Liver (tissue), 9 donors: ENCODE results near the gene RAB11FIP5. TPM values are rescaled to one million over a fixed set of nuclear protein-coding genes. Genes with fewer than 3 reads are reported as not detected.

Source experiments
- DNase-seq: peaks from one replicate; pipeline ENCODE4 v3.0.0-alpha.2; 2017; ENCODE audit warnings: low spot score
- H3K27ac ChIP-seq, 2 donors: one replicate each; pipeline ENCODE4 v1.7.0; 2013; ENCODE audit warnings: inconsistent platforms in 2 of 2, low read length in 2 of 2, control low read depth in 1 of 2, low read depth in 1 of 2, mild to moderate bottlenecking in 1 of 2
- H3K27me3 ChIP-seq, 4 donors: one replicate each; pipeline versions ENCODE4 v1.6.1 to v1.7.0; 2013; ENCODE audit warnings: low read length in 3 of 4, inconsistent platforms in 1 of 4, mild to moderate bottlenecking in 1 of 4, moderate library complexity in 1 of 4; ENCODE audit not compliant: control insufficient read depth in 4 of 4, insufficient read depth in 4 of 4
- H3K36me3 ChIP-seq, 4 donors: one replicate each; pipeline versions ENCODE4 v1.6.1 to v1.7.0; 2013; ENCODE audit warnings: low read length in 3 of 4, mild to moderate bottlenecking in 3 of 4, low read depth in 1 of 4, moderate library complexity in 1 of 4; ENCODE audit not compliant: control insufficient read depth in 4 of 4, insufficient read depth in 3 of 4
- H3K4me1 ChIP-seq, 4 donors: one replicate each; pipeline versions ENCODE4 v1.6.1 to v1.7.0; 2013; ENCODE audit warnings: low read length in 3 of 4, mild to moderate bottlenecking in 3 of 4, moderate library complexity in 1 of 4; ENCODE audit not compliant: control insufficient read depth in 4 of 4, insufficient read depth in 4 of 4
- H3K4me3 ChIP-seq, 3 donors: one replicate each; pipeline versions ENCODE4 v1.6.1 to v1.7.0; 2013; ENCODE audit warnings: low read length in 3 of 3, control low read depth in 1 of 3, low read depth in 1 of 3, mild to moderate bottlenecking in 1 of 3
- H3K9ac ChIP-seq, 2 donors: one replicate each; pipeline ENCODE4 v1.7.0; 2013; ENCODE audit warnings: low read length in 2 of 2, mild to moderate bottlenecking in 2 of 2, moderate library complexity in 2 of 2, control low read depth in 1 of 2, low read depth in 1 of 2
- H3K9me3 ChIP-seq, 4 donors: one replicate each; pipeline versions ENCODE4 v1.6.1 to v1.7.0; 2013; ENCODE audit warnings: low read length in 3 of 4; ENCODE audit not compliant: control insufficient read depth in 4 of 4
- EGR1 ChIP-seq, 2 donors: IDR thresholded peaks; 2 replicates each; pipeline ENCODE4 v1.6.1; 2016 to 2018; ENCODE audit warnings: antibody characterized with exemption in 2 of 2, low read depth in 2 of 2
- FOXA2 ChIP-seq: IDR thresholded peaks from 2 replicates; pipeline ENCODE4 v1.6.1; 2016; ENCODE audit warnings: antibody characterized with exemption
- GABPA ChIP-seq, 2 donors: IDR thresholded peaks in 1 of 2; conservative IDR thresholded peaks in 1 of 2; 2 replicates each; pipeline ENCODE4 v1.6.1; 2016; ENCODE audit warnings: antibody characterized with exemption in 2 of 2, mild to moderate bottlenecking in 1 of 2, moderate library complexity in 1 of 2
- HNF4A ChIP-seq, 2 donors: conservative IDR thresholded peaks; 2 replicates each; pipeline ENCODE4 v1.6.1; 2016; ENCODE audit warnings: antibody characterized with exemption in 2 of 2, mild to moderate bottlenecking in 2 of 2
- JUND ChIP-seq, 2 donors: IDR thresholded peaks; 2 replicates each; pipeline ENCODE4 v1.6.1; 2016; ENCODE audit warnings: antibody characterized with exemption in 2 of 2
- NR2F2 ChIP-seq: IDR thresholded peaks from 2 replicates; pipeline ENCODE4 v1.6.1; 2016; ENCODE audit warnings: antibody characterized with exemption
- RAD21 ChIP-seq, 2 donors: IDR thresholded peaks; 2 replicates each; pipeline ENCODE4 v1.6.1; 2016; ENCODE audit warnings: antibody characterized with exemption in 2 of 2, mild to moderate bottlenecking in 2 of 2
- RXRA ChIP-seq, 2 donors: IDR thresholded peaks; 2 replicates each; pipeline ENCODE4 v1.6.1; 2017 to 2018; ENCODE audit warnings: antibody characterized with exemption in 2 of 2, mild to moderate bottlenecking in 1 of 2
- SP1 ChIP-seq: IDR thresholded peaks from 2 replicates; pipeline ENCODE4 v1.6.1; 2018; ENCODE audit warnings: antibody characterized with exemption, mild to moderate bottlenecking
- TAF1 ChIP-seq: conservative IDR thresholded peaks from 2 replicates; pipeline ENCODE4 v1.6.1; 2016; ENCODE audit warnings: antibody characterized with exemption, mild to moderate bottlenecking
- YY1 ChIP-seq: IDR thresholded peaks from 2 replicates; pipeline ENCODE4 v1.6.1; 2016; ENCODE audit warnings: antibody characterized with exemption, mild to moderate bottlenecking
- WGBS: extraction: QIAGEN DNeasy Blood & Tissue Kit; methylation state at CpG from one replicate; pipeline ENCODE4 v1.1.7; 2013; 5-methylcytosine and 5-hydroxymethylcytosine counted together
- polyA plus RNA-seq, 2 donors: library from polyadenylated mRNA; stranded (reverse) in 1 of 2; unstranded in 1 of 2; fragments of 200-250 nt in 1 of 2; fragments of >200 nt in 1 of 2; fragmentation: Nextera tagmentation in 1 of 2; extraction: Ambion mirVana in 1 of 2; gene quantifications; one replicate each; pipeline versions ENCODE4 v1.2.1 to v1.2.3, GENCODE V29; 2013 to 2015
- total RNA-seq, 2 donors: library from RNA; depleted of rRNA; stranded (reverse); fragments of >200 nt; gene quantifications; one replicate each; pipeline ENCODE4 v1.2.3, GENCODE V29; 2014
- TF ChIP-seq, protein P1 (sequence below): IDR thresholded peaks from 2 replicates; pipeline ENCODE4 v1.6.1; 2016; ENCODE audit warnings: antibody characterized with exemption
- TF ChIP-seq, protein P2 (sequence below): fragments of 150-350 bp; IDR thresholded peaks from 2 replicates; pipeline ENCODE4 v1.5.1; 2017; ENCODE audit warnings: improper control_type of control experiment, low read depth, low read length; ENCODE audit not compliant: missing input control
- TF ChIP-seq, protein P3 (sequence below): IDR thresholded peaks from 2 replicates; pipeline ENCODE4 v1.6.1; 2016; ENCODE audit warnings: antibody characterized with exemption
- TF ChIP-seq, protein P4 (sequence below): IDR thresholded peaks from 2 replicates; pipeline ENCODE4 v1.6.1; 2016; ENCODE audit warnings: antibody characterized with exemption, mild to moderate bottlenecking
- TF ChIP-seq, protein P5 (sequence below): IDR thresholded peaks from 2 replicates; pipeline ENCODE4 v1.6.1; 2016; ENCODE audit warnings: antibody characterized with exemption
- donor health status: healthy.
- donor health status: healthy.
- donor health status: healthy.
- donor health status: healthy.
- donor health status: healthy.

RAB11FIP5 gene
- total and polyA plus RNA-seq, 4 donors = 2.8 to 8.1 (median 5.4) TPM

DNA sequence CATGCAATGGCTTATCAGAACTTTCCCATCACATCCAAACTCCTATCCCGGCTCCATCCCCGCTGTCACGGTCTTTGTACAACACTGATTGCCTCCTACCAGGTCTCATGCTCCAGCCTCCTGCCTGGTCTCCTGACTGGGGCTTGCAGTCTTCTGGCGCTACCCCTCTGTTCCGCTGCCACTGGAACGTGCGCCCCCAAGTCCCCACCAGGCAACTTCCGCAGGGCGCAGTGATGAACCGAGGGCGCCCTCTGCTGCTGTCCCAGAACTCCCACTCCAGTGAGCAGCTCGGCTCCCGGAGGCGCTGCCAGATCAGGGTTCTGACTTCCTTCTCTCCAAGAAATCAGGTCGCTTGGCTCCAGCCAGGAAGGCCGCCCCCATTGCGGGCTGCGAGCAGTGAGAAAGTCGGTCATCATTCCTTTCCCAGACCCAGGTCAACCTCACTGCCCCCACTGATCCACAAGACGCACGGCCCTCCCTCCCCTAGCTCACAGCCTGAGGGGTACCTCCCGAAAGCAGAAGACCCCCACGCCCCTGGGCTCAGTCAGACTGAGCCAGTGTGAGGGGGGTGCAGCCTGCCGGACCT, 43.9 kb upstream of the RAB11FIP5 start:
- Histone ChIP-seq H3K4me3 (no peak overlapping the region), H3K9ac (no peak overlapping the region), H3K27me3 (peaks cover 0 to 3% (median 0%) of the 10 kb centered on the region in 4 donors), H3K27ac (no peak overlapping the region), H3K9me3 (no peaks in the 10 kb centered on the region), H3K36me3 (no peaks in the 10 kb centered on the region), H3K4me1 (peaks cover 0 to 6% (median 0%) of the 10 kb centered on the region in 4 donors)
- WGBS = 15% methylated on average over 24 of the region's 24 CpGs
- TF ChIP-seq, protein P1, sequence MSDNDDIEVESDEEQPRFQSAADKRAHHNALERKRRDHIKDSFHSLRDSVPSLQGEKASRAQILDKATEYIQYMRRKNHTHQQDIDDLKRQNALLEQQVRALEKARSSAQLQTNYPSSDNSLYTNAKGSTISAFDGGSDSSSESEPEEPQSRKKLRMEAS = no peak
- TF ChIP-seq, protein P2, sequence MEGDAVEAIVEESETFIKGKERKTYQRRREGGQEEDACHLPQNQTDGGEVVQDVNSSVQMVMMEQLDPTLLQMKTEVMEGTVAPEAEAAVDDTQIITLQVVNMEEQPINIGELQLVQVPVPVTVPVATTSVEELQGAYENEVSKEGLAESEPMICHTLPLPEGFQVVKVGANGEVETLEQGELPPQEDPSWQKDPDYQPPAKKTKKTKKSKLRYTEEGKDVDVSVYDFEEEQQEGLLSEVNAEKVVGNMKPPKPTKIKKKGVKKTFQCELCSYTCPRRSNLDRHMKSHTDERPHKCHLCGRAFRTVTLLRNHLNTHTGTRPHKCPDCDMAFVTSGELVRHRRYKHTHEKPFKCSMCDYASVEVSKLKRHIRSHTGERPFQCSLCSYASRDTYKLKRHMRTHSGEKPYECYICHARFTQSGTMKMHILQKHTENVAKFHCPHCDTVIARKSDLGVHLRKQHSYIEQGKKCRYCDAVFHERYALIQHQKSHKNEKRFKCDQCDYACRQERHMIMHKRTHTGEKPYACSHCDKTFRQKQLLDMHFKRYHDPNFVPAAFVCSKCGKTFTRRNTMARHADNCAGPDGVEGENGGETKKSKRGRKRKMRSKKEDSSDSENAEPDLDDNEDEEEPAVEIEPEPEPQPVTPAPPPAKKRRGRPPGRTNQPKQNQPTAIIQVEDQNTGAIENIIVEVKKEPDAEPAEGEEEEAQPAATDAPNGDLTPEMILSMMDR = peak; percentile 66
- peak; percentile 87 to 89 for TF ChIP-seq RAD21 (IDR thresholded peaks at IDR 0.05)
- DNase-seq = peak; percentile 57

DNA sequence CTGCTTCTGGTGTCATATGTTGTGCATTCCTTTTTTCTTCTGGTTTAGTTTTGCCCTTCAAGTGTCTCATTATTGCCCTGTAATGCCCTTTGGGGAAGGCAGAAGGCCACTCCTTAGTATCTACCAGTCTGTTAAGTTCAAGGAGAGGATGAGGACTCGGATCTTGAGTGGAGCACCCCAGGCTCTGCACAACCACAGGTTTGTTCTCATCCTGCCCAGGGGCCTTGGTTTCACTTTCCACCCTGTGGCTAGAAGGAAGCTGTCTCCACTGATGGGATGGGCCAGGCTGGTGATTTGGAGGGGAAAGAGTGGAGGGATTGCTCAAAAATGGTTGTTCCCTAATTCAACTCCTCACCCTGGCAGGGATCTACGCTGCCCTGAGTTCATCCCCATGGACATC, 30.2 kb upstream of the RAB11FIP5 start:
- 92% methylated on average over 2 of the region's 2 CpGs for WGBS
- H3K4me1 ChIP-seq = no peaks in the 10 kb centered on the region

More for the DNA sequence above, 30.2 kb upstream of the RAB11FIP5 start:
- TF ChIP-seq YY1 = no peak
- TF ChIP-seq, protein P2 = no peak
- TF ChIP-seq JUND (IDR thresholded peaks at IDR 0.05) = no peak
- TF ChIP-seq HNF4A (conservative IDR thresholded peaks at IDR 0.05) = no peak
- no peak for TF ChIP-seq GABPA (IDR thresholded peaks at IDR 0.05 in 1 of 2, conservative IDR thresholded peaks at IDR 0.05 in 1 of 2)
- TF ChIP-seq, protein P3, sequence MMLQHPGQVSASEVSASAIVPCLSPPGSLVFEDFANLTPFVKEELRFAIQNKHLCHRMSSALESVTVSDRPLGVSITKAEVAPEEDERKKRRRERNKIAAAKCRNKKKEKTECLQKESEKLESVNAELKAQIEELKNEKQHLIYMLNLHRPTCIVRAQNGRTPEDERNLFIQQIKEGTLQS = no peak
- no peak for TF ChIP-seq EGR1 (IDR thresholded peaks at IDR 0.05; ENCODE audit: low read depth in 2 of 2)
- no peak for TF ChIP-seq TAF1
- TF ChIP-seq NR2F2 = no peak
- TF ChIP-seq, protein P4, sequence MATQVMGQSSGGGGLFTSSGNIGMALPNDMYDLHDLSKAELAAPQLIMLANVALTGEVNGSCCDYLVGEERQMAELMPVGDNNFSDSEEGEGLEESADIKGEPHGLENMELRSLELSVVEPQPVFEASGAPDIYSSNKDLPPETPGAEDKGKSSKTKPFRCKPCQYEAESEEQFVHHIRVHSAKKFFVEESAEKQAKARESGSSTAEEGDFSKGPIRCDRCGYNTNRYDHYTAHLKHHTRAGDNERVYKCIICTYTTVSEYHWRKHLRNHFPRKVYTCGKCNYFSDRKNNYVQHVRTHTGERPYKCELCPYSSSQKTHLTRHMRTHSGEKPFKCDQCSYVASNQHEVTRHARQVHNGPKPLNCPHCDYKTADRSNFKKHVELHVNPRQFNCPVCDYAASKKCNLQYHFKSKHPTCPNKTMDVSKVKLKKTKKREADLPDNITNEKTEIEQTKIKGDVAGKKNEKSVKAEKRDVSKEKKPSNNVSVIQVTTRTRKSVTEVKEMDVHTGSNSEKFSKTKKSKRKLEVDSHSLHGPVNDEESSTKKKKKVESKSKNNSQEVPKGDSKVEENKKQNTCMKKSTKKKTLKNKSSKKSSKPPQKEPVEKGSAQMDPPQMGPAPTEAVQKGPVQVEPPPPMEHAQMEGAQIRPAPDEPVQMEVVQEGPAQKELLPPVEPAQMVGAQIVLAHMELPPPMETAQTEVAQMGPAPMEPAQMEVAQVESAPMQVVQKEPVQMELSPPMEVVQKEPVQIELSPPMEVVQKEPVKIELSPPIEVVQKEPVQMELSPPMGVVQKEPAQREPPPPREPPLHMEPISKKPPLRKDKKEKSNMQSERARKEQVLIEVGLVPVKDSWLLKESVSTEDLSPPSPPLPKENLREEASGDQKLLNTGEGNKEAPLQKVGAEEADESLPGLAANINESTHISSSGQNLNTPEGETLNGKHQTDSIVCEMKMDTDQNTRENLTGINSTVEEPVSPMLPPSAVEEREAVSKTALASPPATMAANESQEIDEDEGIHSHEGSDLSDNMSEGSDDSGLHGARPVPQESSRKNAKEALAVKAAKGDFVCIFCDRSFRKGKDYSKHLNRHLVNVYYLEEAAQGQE = no peak
- no peak for TF ChIP-seq SP1
- TF ChIP-seq, protein P1 = no peak
- TF ChIP-seq, protein P5, sequence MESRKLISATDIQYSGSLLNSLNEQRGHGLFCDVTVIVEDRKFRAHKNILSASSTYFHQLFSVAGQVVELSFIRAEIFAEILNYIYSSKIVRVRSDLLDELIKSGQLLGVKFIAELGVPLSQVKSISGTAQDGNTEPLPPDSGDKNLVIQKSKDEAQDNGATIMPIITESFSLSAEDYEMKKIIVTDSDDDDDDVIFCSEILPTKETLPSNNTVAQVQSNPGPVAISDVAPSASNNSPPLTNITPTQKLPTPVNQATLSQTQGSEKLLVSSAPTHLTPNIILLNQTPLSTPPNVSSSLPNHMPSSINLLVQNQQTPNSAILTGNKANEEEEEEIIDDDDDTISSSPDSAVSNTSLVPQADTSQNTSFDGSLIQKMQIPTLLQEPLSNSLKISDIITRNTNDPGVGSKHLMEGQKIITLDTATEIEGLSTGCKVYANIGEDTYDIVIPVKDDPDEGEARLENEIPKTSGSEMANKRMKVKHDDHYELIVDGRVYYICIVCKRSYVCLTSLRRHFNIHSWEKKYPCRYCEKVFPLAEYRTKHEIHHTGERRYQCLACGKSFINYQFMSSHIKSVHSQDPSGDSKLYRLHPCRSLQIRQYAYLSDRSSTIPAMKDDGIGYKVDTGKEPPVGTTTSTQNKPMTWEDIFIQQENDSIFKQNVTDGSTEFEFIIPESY = no peak
- no peak for TF ChIP-seq RAD21 (IDR thresholded peaks at IDR 0.05)
- TF ChIP-seq FOXA2 = no peak
- no peak for TF ChIP-seq RXRA (IDR thresholded peaks at IDR 0.05)
- no peak for DNase-seq
- Histone ChIP-seq H3K36me3 (no peaks in the 10 kb centered on the region), H3K27ac (no peak overlapping the region), H3K9me3 (no peaks in the 10 kb centered on the region), H3K4me3 (no peak overlapping the region), H3K9ac (no peak overlapping the region), H3K27me3 (no peaks in the 10 kb centered on the region)
